B cell (primary cell): Measurements from ENCODE around the gene CATSPER3. TPM values are rescaled to one million over a fixed set of nuclear protein-coding genes. Genes with fewer than 3 reads are reported as not detected.

Source experiments
- ATAC-seq: fragments of 200-7000 bp; cut with Tn5 transposase; one replicate; pipeline ENCODE4 v1.10.0; 2021; ENCODE audit warnings: low read depth, mild to moderate bottlenecking, moderate number of reproducible peaks, moderate library complexity
- CTCF ChIA-PET: fragments of 350-600 bp; sonication (Branson Sonifier 250); formaldehyde crosslinking; loops from one replicate; lab custom pipeline; 2021; ENCODE audit warnings: antibody characterized with exemption, inconsistent platforms; lab: Charles Lee
- POLR2A ChIA-PET: fragments of 350-600 bp; sonication (Branson Sonifier 250); formaldehyde crosslinking; loops from one replicate; lab custom pipeline; 2021; ENCODE audit warnings: antibody characterized with exemption; lab: Charles Lee
- DNase-seq: peaks from one replicate; pipeline ENCODE4 v3.0.0; 2013
- H2AFZ ChIP-seq: 2 replicates; pipeline ENCODE4 v1.6.1; 2012; ENCODE audit warnings: mild to moderate bottlenecking, low read depth, low read length; ENCODE audit not compliant: insufficient read depth, poor library complexity, severe bottlenecking
- H3K27ac ChIP-seq, 2 donors: 1 replicate in 1 of 2; 2 replicates in 1 of 2; pipeline ENCODE4 v1.5.1; 2012 to 2013; ENCODE audit warnings: low read length in 2 of 2, mild to moderate bottlenecking in 2 of 2, moderate library complexity in 1 of 2
- H3K27me3 ChIP-seq, 4 experiments: fragments of 200-600 bp in 1 of 4; sonication (generic) in 1 of 4; replicated peaks in 1 of 4; 1 replicate in 2 of 4; 2 replicates in 2 of 4; pipeline versions ENCODE4 v1.6.1 to v1.7.0; 2013 to 2016; ENCODE audit warnings: low read length in 3 of 4, mild to moderate bottlenecking in 2 of 4, mixed read lengths in 1 of 4, moderate library complexity in 1 of 4; ENCODE audit not compliant: insufficient read depth in 4 of 4, control insufficient read depth in 3 of 4; ENCODE audit errors: control extremely low read depth in 1 of 4
- H3K36me3 ChIP-seq, 2 experiments: replicated peaks in 1 of 2; 1 replicate in 1 of 2; 2 replicates in 1 of 2; pipeline versions ENCODE4 v1.6.1 to v1.7.1; 2013; ENCODE audit warnings: low read length in 1 of 2; ENCODE audit not compliant: insufficient read depth in 2 of 2, control insufficient read depth in 1 of 2; ENCODE audit errors: control extremely low read depth in 1 of 2, extremely low read depth in 1 of 2
- H3K4me1 ChIP-seq, 2 donors: fragments of 200-600 bp in 1 of 2; sonication (generic) in 1 of 2; 1 replicate in 1 of 2; 2 replicates in 1 of 2; pipeline versions ENCODE4 v1.5.1 to v1.6.1; 2013 to 2017; ENCODE audit warnings: low read length in 2 of 2; ENCODE audit not compliant: control insufficient read depth in 2 of 2, insufficient read depth in 2 of 2
- H3K4me2 ChIP-seq: replicated peaks from 2 replicates; pipeline ENCODE3; 2012; ENCODE audit warnings: mild to moderate bottlenecking, low read depth, low read length; ENCODE audit not compliant: poor library complexity, severe bottlenecking
- H3K4me3 ChIP-seq, 5 experiments: fragments of 200-600 bp in 1 of 5; sonication (generic) in 1 of 5; 1 replicate in 3 of 5; 2 replicates in 2 of 5; pipeline versions ENCODE4 v1.5.1 to v1.7.0; 2011 to 2016; ENCODE audit warnings: low read length in 4 of 5, mild to moderate bottlenecking in 4 of 5, low read depth in 2 of 5, control low read depth in 1 of 5, moderate library complexity in 1 of 5; ENCODE audit not compliant: insufficient read depth in 1 of 5; ENCODE audit errors: control extremely low read depth in 1 of 5, extremely low read depth in 1 of 5
- H3K79me2 ChIP-seq: fragments of 200-600 bp; sonication (generic); one replicate; pipeline ENCODE4 v1.6.0; 2016; ENCODE audit warnings: low read length; ENCODE audit not compliant: control insufficient read depth, insufficient read depth
- H3K9ac ChIP-seq: fragments of 200-600 bp; sonication (generic); 2 replicates; pipeline ENCODE4 v1.6.1; 2017; ENCODE audit warnings: mild to moderate bottlenecking, low read length, moderate library complexity
- H3K9me3 ChIP-seq, 3 donors: one replicate each; pipeline versions ENCODE4 v1.6.1 to v1.7.1; 2013; ENCODE audit warnings: low read length in 2 of 3; ENCODE audit not compliant: control insufficient read depth in 2 of 3, insufficient read depth in 1 of 3; ENCODE audit errors: control extremely low read depth in 1 of 3
- H4K20me1 ChIP-seq: 2 replicates; pipeline ENCODE4 v1.6.0; 2012; ENCODE audit warnings: mild to moderate bottlenecking, low read length; ENCODE audit not compliant: insufficient read depth, control insufficient read depth, poor library complexity, severe bottlenecking
- H3K27ac Mint-ChIP-seq: one replicate; pipeline ENCODE4 v1.8.0; 2021; ENCODE audit warnings: mixed read lengths
- H3K27me3 Mint-ChIP-seq: one replicate; pipeline ENCODE4 v1.8.0; 2021; ENCODE audit warnings: mixed read lengths
- H3K4me1 Mint-ChIP-seq: one replicate; pipeline ENCODE4 v1.8.0; 2021; ENCODE audit warnings: mixed read lengths
- H3K4me3 Mint-ChIP-seq: one replicate; pipeline ENCODE4 v1.8.0; 2021; ENCODE audit warnings: mixed read lengths
- H3K9me3 Mint-ChIP-seq: one replicate; pipeline ENCODE4 v1.8.0; 2022; ENCODE audit warnings: mixed read lengths; ENCODE audit not compliant: insufficient read depth
- CTCF ChIP-seq: fragments of 200-600 bp; IDR thresholded peaks from one replicate; pipeline ENCODE4 v1.8.0; 2022; ENCODE audit warnings: antibody characterized with exemption, mild to moderate bottlenecking
- EZH2 ChIP-seq: IDR thresholded peaks from 2 replicates; pipeline ENCODE4 v1.6.1; 2012; ENCODE audit warnings: borderline replicate concordance, low read depth, mild to moderate bottlenecking, moderate library complexity, low read length; ENCODE audit not compliant: insufficient read depth, poor library complexity, severe bottlenecking
- WGBS: methylation state at CpG from one replicate; pipeline ENCODE4 v1.1.5; 2013; ENCODE audit warnings: missing lambda C conversion rate; ENCODE audit not compliant: insufficient coverage; 5-methylcytosine and 5-hydroxymethylcytosine counted together
- intact Hi-C: fragments of 100-400 bp; cut with micrococcal nuclease; formaldehyde crosslinking; loops from one replicate; pipeline ENCODE4 v1.10.0; 2022
- polyA plus RNA-seq: library from polyadenylated mRNA; depleted of rRNA; stranded (reverse); fragments of >200 nt; gene quantifications from 2 replicates; pipeline ENCODE4 v1.2.3, GENCODE V29; 2012
- total RNA-seq, 2 donors: library from RNA; stranded (reverse); fragments of 120-200 nt in 1 of 2; gene quantifications; 1 replicate in 1 of 2; 2 replicates in 1 of 2; pipeline versions ENCODE4 v1.2.3 to v1.2.4, GENCODE V29; 2013 to 2022

CATSPER3 gene
- total and polyA plus RNA-seq, 2 donors (not counting 1 experiment from before 2014, with no cell fraction given) = 0.79 to 1.3 TPM

GRCh38 chr5:135047347-135047695 is 79.6 kb downstream of the CATSPER3 start:
- no peaks in the 10 kb centered on the region for H3K9me3 Mint-ChIP-seq
- H3K9ac ChIP-seq = no peak overlapping the region
- CTCF ChIA-PET = interaction anchor here (2.5 kb wide), 1 partner anchor 9 kb away, joined by 6 read pairs; no protein-coding TSS in a partner anchor

More at GRCh38 chr5:135047347-135047695, 79.6 kb downstream of the CATSPER3 start:
- no peak overlapping the region for H3K4me3 ChIP-seq
- intact Hi-C loops = loop anchor here (10.0 kb wide), 1 partner anchor 313 kb away; the partner anchor contains the start of gene CAMLG
- DNase-seq (no peak), ATAC-seq (no peak)
- peaks cover 31 to 33% of the 10 kb centered on the region in 2 donors for H3K4me1 ChIP-seq
- H3K36me3 ChIP-seq = no peaks in the 10 kb centered on the region
- peaks cover 0 to 93% (median 53%) of the 10 kb centered on the region in 4 experiments for H3K27me3 ChIP-seq
- no peak overlapping the region for H3K4me3 Mint-ChIP-seq
- 78% methylated on average over 2 of the region's 2 CpGs for WGBS
- POLR2A ChIA-PET = no interaction called here
- H3K27me3 Mint-ChIP-seq = peaks cover 68% of the 10 kb centered on the region
- no peak overlapping the region for H3K4me2 ChIP-seq
- no peaks in the 10 kb centered on the region for H3K79me2 ChIP-seq
- no peaks in the 10 kb centered on the region for H4K20me1 ChIP-seq
- peaks cover 0 to 20% (median 0%) of the 10 kb centered on the region in 3 donors for H3K9me3 ChIP-seq
- H3K27ac ChIP-seq = no peak overlapping the region
- H3K27ac Mint-ChIP-seq = no peak overlapping the region
- no peak for TF ChIP-seq EZH2
- TF ChIP-seq CTCF = no peak
- H3K4me1 Mint-ChIP-seq = peaks cover 32% of the 10 kb centered on the region
- no peak overlapping the region for H2AFZ ChIP-seq
